CD4-positive, alpha-beta T cell (primary cell): ENCODE results near the gene ARHGDIB. TPM values are rescaled to one million over a fixed set of nuclear protein-coding genes. Genes with fewer than 3 reads are reported as not detected.

Experiments
- ATAC-seq: fragments of 200-7000 bp; cut with Tn5 transposase; one replicate; pipeline ENCODE4 v1.10.0; 2022; ENCODE audit warnings: mild to moderate bottlenecking; ENCODE audit not compliant: poor library complexity
- CTCF ChIA-PET: fragments of 350-600 bp; sonication (Branson Sonifier 250); formaldehyde crosslinking; loops from one replicate; lab custom pipeline; 2021; ENCODE audit warnings: antibody characterized with exemption, inconsistent platforms; lab: Charles Lee
- POLR2A ChIA-PET: fragments of 350-600 bp; sonication (Branson Sonifier 250); formaldehyde crosslinking; loops from one replicate; lab custom pipeline; 2021; ENCODE audit warnings: antibody characterized with exemption, inconsistent platforms; lab: Charles Lee
- DNase-seq, 14 experiments: peaks; one replicate each; pipeline ENCODE4 v3.0.0-alpha.2; 2013 to 2020; ENCODE audit warnings: mixed read lengths in 2 of 14
- H3K27ac ChIP-seq, 2 donors: one replicate each; pipeline versions ENCODE4 v1.5.1 to v1.7.0; 2013; ENCODE audit warnings: low read length in 2 of 2, low read depth in 1 of 2, mild to moderate bottlenecking in 1 of 2
- H3K27me3 ChIP-seq, 2 experiments: 1 replicate in 1 of 2; 2 replicates in 1 of 2; pipeline versions ENCODE4 v1.6.1 to v1.7.0; 2013; ENCODE audit warnings: low read length in 2 of 2, control low read depth in 1 of 2, mild to moderate bottlenecking in 1 of 2, moderate library complexity in 1 of 2; ENCODE audit not compliant: insufficient read depth in 2 of 2, control insufficient read depth in 1 of 2
- H3K36me3 ChIP-seq: one replicate; pipeline ENCODE4 v1.6.1; 2013; ENCODE audit warnings: low read length, control low read depth; ENCODE audit not compliant: insufficient read depth
- H3K4me1 ChIP-seq: one replicate; pipeline ENCODE4 v1.6.1; 2013; ENCODE audit warnings: low read length, control low read depth; ENCODE audit not compliant: insufficient read depth
- H3K4me3 ChIP-seq: one replicate; pipeline ENCODE4 v1.5.1; 2013; ENCODE audit warnings: mild to moderate bottlenecking, low read length, moderate library complexity
- H3K9me3 ChIP-seq, 2 experiments: 1 replicate in 1 of 2; 2 replicates in 1 of 2; pipeline versions ENCODE4 v1.6.1 to v1.7.0; 2013; ENCODE audit warnings: low read length in 2 of 2, mild to moderate bottlenecking in 2 of 2, control low read depth in 1 of 2, moderate library complexity in 1 of 2; ENCODE audit not compliant: control insufficient read depth in 1 of 2, insufficient read depth in 1 of 2
- H3K27ac Mint-ChIP-seq: one replicate; pipeline ENCODE4 v1.8.0; 2020; ENCODE audit warnings: mixed read lengths
- H3K27me3 Mint-ChIP-seq: one replicate; pipeline ENCODE4 v1.8.0; 2021; ENCODE audit warnings: mixed read lengths
- H3K36me3 Mint-ChIP-seq: one replicate; pipeline ENCODE4 v1.8.0; 2021; ENCODE audit warnings: low read depth, mixed read lengths
- H3K4me1 Mint-ChIP-seq: one replicate; pipeline ENCODE4 v1.8.0; 2021; ENCODE audit warnings: low read depth, mixed read lengths
- H3K4me3 Mint-ChIP-seq: one replicate; pipeline ENCODE4 v1.8.0; 2020; ENCODE audit warnings: mild to moderate bottlenecking, mixed read lengths
- H3K9me3 Mint-ChIP-seq: one replicate; pipeline ENCODE4 v1.8.0; 2020; ENCODE audit warnings: mixed read lengths
- CTCF ChIP-seq: fragments of 200-600 bp; IDR thresholded peaks from one replicate; pipeline ENCODE4 v1.8.0; 2022; ENCODE audit warnings: antibody characterized with exemption, mild to moderate bottlenecking
- intact Hi-C, 2 experiments: fragments of 100-400 bp; cut with DNase I in 1 of 2; cut with micrococcal nuclease in 1 of 2; formaldehyde crosslinking; loops; one replicate each; pipeline versions ENCODE4 v1.15.1 to v1.9.0; 2023 to 2025; cut with DNase I, micrococcal nuclease
- total RNA-seq, 174 experiments: library from RNA in 2 of 174; stranded (reverse) in 2 of 174; gene quantifications; one replicate each; pipeline ENCODE4 v1.2.3 and lab custom pipeline; 2021 to 2026

Gene ARHGDIB
- total RNA-seq, 2 experiments from 2014 or later = 872 to 942 TPM

- Mint-ChIP-seq H3K27me3 (no peaks in the 10 kb centered on the region), H3K36me3 (no peaks in the 10 kb centered on the region), H3K27ac (peak overlapping the region; percentile 82), H3K4me1 (peaks cover 36% of the 10 kb centered on the region), H3K4me3 (no peak overlapping the region), H3K9me3 (peaks cover 6% of the 10 kb centered on the region)
- no peak overlapping the region for H3K27ac ChIP-seq
- H3K4me3 ChIP-seq = no peak overlapping the region
- no peaks in the 10 kb centered on the region for H3K27me3 ChIP-seq
- H3K36me3 ChIP-seq = no peaks in the 10 kb centered on the region
- ATAC-seq (peak; percentile 13), DNase-seq (peak in 2 of 14 experiments; percentile 4 to 31)
- CTCF ChIA-PET = interaction anchor here (0.6 to 1.5 kb wide), 2 partner anchors 10 to 55 kb away, joined by 3 to 4 read pairs; partner anchors contain the start of gene ERP27
- peaks cover 24% of the 10 kb centered on the region for H3K4me1 ChIP-seq
- H3K9me3 ChIP-seq = no peaks in the 10 kb centered on the region
- intact Hi-C loops = loop anchor here (2.0 to 10.0 kb wide), 4 partner anchors 29 to 759 kb away; no protein-coding TSS in a partner anchor
- POLR2A ChIA-PET = interaction anchor here (0.8 to 5.2 kb wide), 4 partner anchors 32 to 58 kb away, joined by 3 to 74 read pairs (median 12); partner anchors contain the start of gene ARHGDIB
- no peak for TF ChIP-seq CTCF
Measured at GRCh38 chr12:14993537-14994266, 32.3 kb upstream of the ARHGDIB start.

- DNase-seq (no peak), ATAC-seq (no peak)
- Histone ChIP-seq H3K4me1 (peaks cover 24% of the 10 kb centered on the region), H3K27ac (no peak overlapping the region), H3K27me3 (no peaks in the 10 kb centered on the region), H3K36me3 (no peaks in the 10 kb centered on the region), H3K9me3 (no peaks in the 10 kb centered on the region), H3K4me3 (no peak overlapping the region)
- TF ChIP-seq CTCF = no peak
- H3K4me3 Mint-ChIP-seq = no peak overlapping the region
- ChIA-PET CTCF (interaction anchor here (1.5 kb wide), 1 partner anchor 55 kb away, joined by 3 read pairs; the partner anchor contains the start of gene ERP27), POLR2A (interaction anchor here (5.2 kb wide), 1 partner anchor 31 kb away, joined by 74 read pairs; the partner anchor contains the start of gene ARHGDIB)
- peaks cover 6% of the 10 kb centered on the region for H3K9me3 Mint-ChIP-seq
- H3K4me1 Mint-ChIP-seq = peaks cover 36% of the 10 kb centered on the region
- intact Hi-C loops = loop anchor here (2.0 to 10.0 kb wide), 3 partner anchors 28 to 758 kb away; no protein-coding TSS in a partner anchor
- no peaks in the 10 kb centered on the region for H3K36me3 Mint-ChIP-seq
- H3K27me3 Mint-ChIP-seq = no peaks in the 10 kb centered on the region
- peak overlapping the region; percentile 82 for H3K27ac Mint-ChIP-seq
Measured at GRCh38 chr12:14993117-14993516, 31.7 kb upstream of the ARHGDIB start.

GRCh38 chr12:14992673-14993072 lies 31.3 kb upstream of the ARHGDIB start:
- Mint-ChIP-seq H3K9me3 (peaks cover 6% of the 10 kb centered on the region), H3K4me1 (peaks cover 36% of the 10 kb centered on the region), H3K4me3 (no peak overlapping the region), H3K27ac (peak overlapping the region; percentile 8), H3K27me3 (no peaks in the 10 kb centered on the region), H3K36me3 (no peaks in the 10 kb centered on the region)
- CTCF ChIA-PET = interaction anchor here (1.5 kb wide), 1 partner anchor 54 kb away, joined by 3 read pairs; the partner anchor contains the start of gene ERP27
- Histone ChIP-seq H3K36me3 (no peaks in the 10 kb centered on the region), H3K4me3 (no peak overlapping the region), H3K27me3 (no peaks in the 10 kb centered on the region), H3K27ac (no peak overlapping the region), H3K4me1 (peaks cover 24% of the 10 kb centered on the region), H3K9me3 (no peaks in the 10 kb centered on the region)
- intact Hi-C loops = loop anchor here (2.0 to 10.0 kb wide), 3 partner anchors 28 to 758 kb away; no protein-coding TSS in a partner anchor
- no peak for TF ChIP-seq CTCF
- ATAC-seq = no peak
- no peak for DNase-seq
- POLR2A ChIA-PET = interaction anchor here (5.2 kb wide), 1 partner anchor 31 kb away, joined by 74 read pairs; the partner anchor contains the start of gene ARHGDIB
